SH-SY5Y (cell line): ENCODE measurements around the gene EIF1B.

ENCODE experiments used
- GATA2 ChIP-seq: IDR thresholded peaks from 2 replicates; pipeline ENCODE4 v1.6.1; 2011; ENCODE audit warnings: mild to moderate bottlenecking, low read depth, low read length
- GATA3 ChIP-seq: IDR thresholded peaks from 2 replicates; pipeline ENCODE4 v1.6.1; 2011; ENCODE audit warnings: low read depth, mild to moderate bottlenecking, low read length, moderate library complexity

- no peak for TF ChIP-seq GATA2
- no peak for TF ChIP-seq GATA3
Observed at GRCh38 chr3:40340541-40341170, 31.1 kb downstream of the EIF1B start.
